ENCODE measurements around the gene SCUBE2.
A peak's percentile ranks its signal among the peaks of the same experiment; 100 is the strongest.

The SCUBE2 gene

DNA sequence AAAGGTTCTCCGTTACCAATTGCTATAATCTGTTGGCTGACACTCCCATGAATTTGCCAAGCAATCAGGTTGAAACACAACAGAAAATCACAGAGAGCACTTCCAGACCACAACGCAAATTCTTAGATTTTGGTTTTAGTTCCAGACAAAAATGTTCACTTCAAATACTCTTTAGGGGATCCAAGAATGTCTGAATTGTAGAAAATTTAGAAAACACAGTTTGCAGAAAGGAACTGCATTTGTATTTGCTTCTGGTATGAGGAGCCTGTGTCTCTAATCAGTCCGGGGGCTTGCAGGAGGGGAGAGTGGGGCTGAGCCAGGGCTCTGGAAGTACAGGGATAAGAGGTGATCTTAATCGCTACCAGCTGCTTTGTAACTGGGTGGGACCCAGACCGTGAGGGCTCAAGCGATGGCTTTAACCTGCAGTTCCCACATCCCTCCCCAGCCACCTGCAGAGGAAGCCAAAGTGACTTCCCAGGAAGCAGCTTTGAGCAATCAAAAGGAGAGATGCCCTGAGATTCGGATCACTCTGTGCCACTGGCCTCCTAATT is 18.7 kb downstream of the SCUBE2 start:
- Histone ChIP-seq H3K14ac (ENCODE audit: low read length) (no peak overlapping the region), H3K9me3 (ENCODE audit: insufficient read depth, low read depth, low read length) (no peaks in the 10 kb centered on the region), H3K27me3 (ENCODE audit: insufficient read depth, low read length) (no peaks in the 10 kb centered on the region), H3K23ac (ENCODE audit: low read length) (no peak overlapping the region), H3K18ac (ENCODE audit: low read length) (no peak overlapping the region), H4K12ac (ENCODE audit: low read depth, low read length) (no peak overlapping the region), H3K4ac (ENCODE audit: low read depth, low read length) (no peak overlapping the region), H2AK5ac (ENCODE audit: low read length) (no peak overlapping the region), H3K4me2 (ENCODE audit: low read length) (no peak overlapping the region), H4K8ac (ENCODE audit: low read depth, low read length) (no peak overlapping the region), H2AFZ (ENCODE audit: insufficient read depth, low read length, poor library complexity) (no peak overlapping the region), H4K91ac (ENCODE audit: low read depth, low read length) (no peak overlapping the region), H3K79me2 (ENCODE audit: control insufficient read depth, insufficient read depth, low read length, poor library complexity) (no peaks in the 10 kb centered on the region), H2BK12ac (ENCODE audit: low read length) (no peak overlapping the region), H3K79me1 (ENCODE audit: low read length) (no peaks in the 10 kb centered on the region), H3K36me3 (ENCODE audit: control insufficient read depth in 1 of 2, insufficient read depth in 2 of 2, low read length in 2 of 2) (no peaks in the 10 kb centered on the region), H3K27ac (ENCODE audit: low read depth, low read length) (no peak overlapping the region), H3K4me1 (ENCODE audit: control insufficient read depth in 1 of 2, insufficient read depth in 2 of 2, low read length in 2 of 2) (no peaks in the 10 kb centered on the region), H2BK120ac (ENCODE audit: insufficient read depth, low read length, poor library complexity) (no peak overlapping the region), H2BK5ac (ENCODE audit: low read depth, low read length, poor library complexity) (no peak overlapping the region), H3K4me3 (ENCODE audit: low read depth, low read length) (no peak overlapping the region), H3K9ac (ENCODE audit: low read length) (no peak overlapping the region)
- peak; percentile 35 to 44 for DNase-seq
- no CpG with 5 or more reads among the region's 7 CpGs for WGBS (ENCODE audit: extremely low coverage, insufficient coverage, insufficient read length)

DNA sequence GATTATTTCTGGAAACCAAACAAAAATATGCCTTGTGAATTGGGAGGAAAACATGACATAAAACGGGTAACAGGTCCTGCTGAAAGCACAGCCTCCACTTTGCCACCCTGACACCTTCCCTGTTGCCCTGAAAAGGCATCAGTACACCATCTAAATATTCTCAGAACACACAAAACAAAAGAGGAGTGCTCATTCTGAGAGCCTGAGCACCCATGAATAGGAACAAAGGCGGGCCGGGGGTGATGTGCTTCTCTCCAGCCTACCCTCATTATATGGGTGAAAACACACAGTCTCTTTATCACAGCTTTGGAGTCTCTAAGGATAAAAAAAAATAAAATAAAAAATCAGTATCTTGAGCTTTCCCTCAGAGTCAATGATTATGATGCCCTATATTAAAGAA is 19.7 kb downstream of the SCUBE2 start:
- no CpG with 5 or more reads among the region's 3 CpGs for WGBS (ENCODE audit: extremely low coverage, insufficient coverage, insufficient read length)
- H3K36me3 ChIP-seq (ENCODE audit: control insufficient read depth in 1 of 2, insufficient read depth in 2 of 2, low read length in 2 of 2) = no peaks in the 10 kb centered on the region
- H3K18ac ChIP-seq (ENCODE audit: low read length) = no peak overlapping the region
- no peak overlapping the region for H2BK12ac ChIP-seq (ENCODE audit: low read length)
- H3K14ac ChIP-seq (ENCODE audit: low read length) = no peak overlapping the region
- no peaks in the 10 kb centered on the region for H3K79me1 ChIP-seq (ENCODE audit: low read length)
- H2AK5ac ChIP-seq (ENCODE audit: low read length) = no peak overlapping the region
- no peaks in the 10 kb centered on the region for H3K79me2 ChIP-seq (ENCODE audit: control insufficient read depth, insufficient read depth, low read length, poor library complexity)
- H3K4me1 ChIP-seq (ENCODE audit: control insufficient read depth in 1 of 2, insufficient read depth in 2 of 2, low read length in 2 of 2) = no peaks in the 10 kb centered on the region
- H3K27me3 ChIP-seq (ENCODE audit: insufficient read depth, low read length) = no peaks in the 10 kb centered on the region
- H3K9ac ChIP-seq (ENCODE audit: low read length) = no peak overlapping the region
- H4K91ac ChIP-seq (ENCODE audit: low read depth, low read length) = no peak overlapping the region
- H4K12ac ChIP-seq (ENCODE audit: low read depth, low read length) = no peak overlapping the region
- H3K4me2 ChIP-seq (ENCODE audit: low read length) = no peak overlapping the region
- H2BK5ac ChIP-seq (ENCODE audit: low read depth, low read length, poor library complexity) = no peak overlapping the region
- no peak for DNase-seq
- no peak overlapping the region for H3K23ac ChIP-seq (ENCODE audit: low read length)
- H3K4ac ChIP-seq (ENCODE audit: low read depth, low read length) = no peak overlapping the region
- H3K27ac ChIP-seq (ENCODE audit: low read depth, low read length) = no peak overlapping the region
- H3K9me3 ChIP-seq (ENCODE audit: insufficient read depth, low read depth, low read length) = no peaks in the 10 kb centered on the region
- no peak overlapping the region for H4K8ac ChIP-seq (ENCODE audit: low read depth, low read length)
- H3K4me3 ChIP-seq (ENCODE audit: low read depth, low read length) = no peak overlapping the region
- no peak overlapping the region for H2BK120ac ChIP-seq (ENCODE audit: insufficient read depth, low read length, poor library complexity)
- no peak overlapping the region for H2AFZ ChIP-seq (ENCODE audit: insufficient read depth, low read length, poor library complexity)

DNA sequence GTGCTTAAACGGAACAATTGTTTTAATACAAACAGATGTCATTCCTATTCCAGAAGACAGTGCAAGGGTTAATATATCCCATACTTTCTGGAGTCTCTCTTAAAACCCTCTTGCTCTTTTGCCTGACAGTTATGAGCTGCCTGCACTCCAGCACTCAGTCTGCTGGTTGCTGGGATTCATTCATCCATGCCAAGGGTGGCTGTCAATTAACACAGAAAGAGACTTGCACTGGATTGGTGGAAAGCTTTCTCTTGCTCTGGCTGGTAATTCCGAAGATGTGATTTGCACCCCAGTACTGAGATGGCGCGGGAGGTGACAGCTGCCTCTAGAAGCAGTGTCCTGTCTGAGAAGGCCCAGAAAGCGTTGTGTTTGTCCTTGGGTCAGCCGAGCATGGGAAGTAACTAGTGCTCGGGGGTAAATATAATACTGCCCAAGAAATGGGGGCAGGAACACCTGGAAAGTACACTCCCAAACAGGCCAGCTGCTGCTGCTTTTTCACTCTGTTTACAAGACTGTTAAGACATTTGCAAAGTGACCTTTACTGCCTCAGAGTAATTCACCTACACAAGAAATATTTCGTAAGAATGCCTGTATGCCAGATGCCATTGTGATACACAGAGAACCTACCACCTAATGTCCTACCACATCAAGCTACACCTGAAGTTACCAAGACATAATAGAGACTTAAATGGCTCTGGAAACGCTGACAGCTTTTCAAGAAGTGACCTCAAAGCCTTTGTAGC is 20.5 kb downstream of the SCUBE2 start:
- no peaks in the 10 kb centered on the region for H3K4me1 ChIP-seq (ENCODE audit: control insufficient read depth in 1 of 2, insufficient read depth in 2 of 2, low read length in 2 of 2)
- H3K79me2 ChIP-seq (ENCODE audit: control insufficient read depth, insufficient read depth, low read length, poor library complexity) = no peaks in the 10 kb centered on the region
- H2BK12ac ChIP-seq (ENCODE audit: low read length) = no peak overlapping the region
- H3K18ac ChIP-seq (ENCODE audit: low read length) = no peak overlapping the region
- no peaks in the 10 kb centered on the region for H3K27me3 ChIP-seq (ENCODE audit: insufficient read depth, low read length)
- H4K12ac ChIP-seq (ENCODE audit: low read depth, low read length) = no peak overlapping the region
- no peak overlapping the region for H3K4me3 ChIP-seq (ENCODE audit: low read depth, low read length)
- WGBS (ENCODE audit: extremely low coverage, insufficient coverage, insufficient read length) = no CpG with 5 or more reads among the region's 9 CpGs
- H3K9me3 ChIP-seq (ENCODE audit: insufficient read depth, low read depth, low read length) = peaks cover 2% of the 10 kb centered on the region
- no peak overlapping the region for H2BK120ac ChIP-seq (ENCODE audit: insufficient read depth, low read length, poor library complexity)
- H3K4me2 ChIP-seq (ENCODE audit: low read length) = no peak overlapping the region
- no peak overlapping the region for H3K14ac ChIP-seq (ENCODE audit: low read length)
- no peak overlapping the region for H3K4ac ChIP-seq (ENCODE audit: low read depth, low read length)
- no peaks in the 10 kb centered on the region for H3K36me3 ChIP-seq (ENCODE audit: control insufficient read depth in 1 of 2, insufficient read depth in 2 of 2, low read length in 2 of 2)
- H4K8ac ChIP-seq (ENCODE audit: low read depth, low read length) = no peak overlapping the region
- H3K79me1 ChIP-seq (ENCODE audit: low read length) = no peaks in the 10 kb centered on the region
- no peak overlapping the region for H3K23ac ChIP-seq (ENCODE audit: low read length)
- H2AK5ac ChIP-seq (ENCODE audit: low read length) = no peak overlapping the region
- peak in 1 of 2 donors; percentile 70 for DNase-seq
- H4K91ac ChIP-seq (ENCODE audit: low read depth, low read length) = no peak overlapping the region
- H2BK5ac ChIP-seq (ENCODE audit: low read depth, low read length, poor library complexity) = no peak overlapping the region
- H2AFZ ChIP-seq (ENCODE audit: insufficient read depth, low read length, poor library complexity) = no peak overlapping the region
- H3K27ac ChIP-seq (ENCODE audit: low read depth, low read length) = no peak overlapping the region
- no peak overlapping the region for H3K9ac ChIP-seq (ENCODE audit: low read length)

DNA sequence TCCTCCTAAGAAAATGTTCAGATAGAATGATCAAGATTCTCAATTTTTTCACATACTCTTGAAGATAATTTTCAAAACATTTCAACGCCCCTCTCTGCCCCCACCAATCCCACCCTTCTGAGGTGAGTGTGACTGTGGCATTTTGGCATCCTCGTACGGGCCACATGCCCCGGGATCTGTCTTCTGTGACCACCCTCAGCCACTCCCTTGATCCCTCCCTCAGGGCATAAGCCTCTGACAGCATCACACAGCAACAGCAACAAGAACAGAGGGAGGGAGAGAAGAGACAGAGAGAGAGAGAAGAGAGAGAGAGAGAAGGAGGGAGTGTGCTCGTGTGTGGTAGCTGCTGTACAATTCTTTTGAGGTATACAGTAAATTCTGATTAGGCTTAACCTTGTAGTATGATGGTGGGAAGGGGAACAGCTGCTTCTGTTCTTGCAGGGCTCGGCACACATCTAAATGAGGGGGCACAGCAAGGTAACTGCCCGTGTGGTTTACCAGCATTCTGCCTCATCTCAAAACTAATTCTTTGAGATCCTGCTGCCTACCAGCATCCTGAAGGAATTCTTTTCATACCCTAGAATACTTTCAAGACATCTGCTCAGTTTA is 21.4 kb downstream of the SCUBE2 start:
- H3K14ac ChIP-seq (ENCODE audit: low read length) = no peak overlapping the region
- no peak overlapping the region for H3K9ac ChIP-seq (ENCODE audit: low read length)
- peaks cover 2% of the 10 kb centered on the region for H3K9me3 ChIP-seq (ENCODE audit: insufficient read depth, low read depth, low read length)
- no peak overlapping the region for H4K91ac ChIP-seq (ENCODE audit: low read depth, low read length)
- H2BK120ac ChIP-seq (ENCODE audit: insufficient read depth, low read length, poor library complexity) = no peak overlapping the region
- H3K18ac ChIP-seq (ENCODE audit: low read length) = no peak overlapping the region
- no peak overlapping the region for H2BK12ac ChIP-seq (ENCODE audit: low read length)
- H3K4ac ChIP-seq (ENCODE audit: low read depth, low read length) = no peak overlapping the region
- no peaks in the 10 kb centered on the region for H3K27me3 ChIP-seq (ENCODE audit: insufficient read depth, low read length)
- DNase-seq = peak; percentile 38 to 67
- H3K4me1 ChIP-seq (ENCODE audit: control insufficient read depth in 1 of 2, insufficient read depth in 2 of 2, low read length in 2 of 2) = no peaks in the 10 kb centered on the region
- no peak overlapping the region for H3K27ac ChIP-seq (ENCODE audit: low read depth, low read length)
- WGBS (ENCODE audit: extremely low coverage, insufficient coverage, insufficient read length) = no CpG with 5 or more reads among the region's 7 CpGs
- H4K12ac ChIP-seq (ENCODE audit: low read depth, low read length) = no peak overlapping the region
- H3K79me1 ChIP-seq (ENCODE audit: low read length) = no peaks in the 10 kb centered on the region
- H2AFZ ChIP-seq (ENCODE audit: insufficient read depth, low read length, poor library complexity) = no peak overlapping the region
- no peak overlapping the region for H4K8ac ChIP-seq (ENCODE audit: low read depth, low read length)
- H3K4me3 ChIP-seq (ENCODE audit: low read depth, low read length) = no peak overlapping the region
- H3K23ac ChIP-seq (ENCODE audit: low read length) = no peak overlapping the region
- H2BK5ac ChIP-seq (ENCODE audit: low read depth, low read length, poor library complexity) = no peak overlapping the region
- no peaks in the 10 kb centered on the region for H3K79me2 ChIP-seq (ENCODE audit: control insufficient read depth, insufficient read depth, low read length, poor library complexity)
- H2AK5ac ChIP-seq (ENCODE audit: low read length) = no peak overlapping the region
- H3K36me3 ChIP-seq (ENCODE audit: control insufficient read depth in 1 of 2, insufficient read depth in 2 of 2, low read length in 2 of 2) = no peaks in the 10 kb centered on the region
- no peak overlapping the region for H3K4me2 ChIP-seq (ENCODE audit: low read length)
